Gastrocnemius medialis (tissue), 4 donors: ENCODE data around the gene TNS4. TPM values are rescaled to one million over a fixed set of nuclear protein-coding genes. Genes with fewer than 3 reads are reported as not detected.
A peak's percentile ranks its signal among the peaks of the same experiment; 100 is the strongest.

Experiments used
- ATAC-seq, 2 donors: fragments of 150-250 bp; one replicate each; pipeline ENCODE4 v1.9.1; 2016
- DNase-seq, 2 donors: peaks; one replicate each; pipeline ENCODE4 v3.0.0-alpha.2; 2019
- H3K27ac ChIP-seq, 4 donors: fragments of 200-600 bp; sonication (generic); 1 replicate in 1 of 4; 2 replicates in 3 of 4; pipeline ENCODE4 v1.5.1; 2016 to 2018; ENCODE audit warnings: mild to moderate bottlenecking in 2 of 4, moderate library complexity in 1 of 4
- H3K27me3 ChIP-seq, 3 donors: fragments of 200-600 bp; sonication (generic) in 2 of 3; 1 replicate in 1 of 3; 2 replicates in 2 of 3; pipeline versions ENCODE4 v1.5.1 to v1.6.0; 2016 to 2019; ENCODE audit warnings: mild to moderate bottlenecking in 1 of 3, moderate library complexity in 1 of 3
- H3K36me3 ChIP-seq, 2 donors: fragments of 200-600 bp; sonication (generic) in 1 of 2; one replicate each; pipeline ENCODE4 v1.5.1; 2017 to 2018
- H3K4me1 ChIP-seq, 2 donors: fragments of 200-600 bp; sonication (generic) in 1 of 2; one replicate each; pipeline ENCODE4 v1.5.1; 2016 to 2017; ENCODE audit warnings: mild to moderate bottlenecking in 2 of 2
- H3K4me3 ChIP-seq, 4 donors: fragments of 200-600 bp; sonication (generic) in 3 of 4; 1 replicate in 1 of 4; 2 replicates in 3 of 4; pipeline ENCODE4 v1.5.1; 2016 to 2019; ENCODE audit warnings: mild to moderate bottlenecking in 2 of 4
- H3K9me3 ChIP-seq, 3 donors: fragments of 200-600 bp; sonication (generic) in 2 of 3; 1 replicate in 1 of 3; 2 replicates in 2 of 3; pipeline ENCODE4 v1.5.1; 2016 to 2019
- POLR2A ChIP-seq, 2 donors: fragments of 450-650 bp; IDR thresholded peaks; one replicate each; pipeline ENCODE4 v1.6.1; 2017; ENCODE audit warnings: antibody characterized with exemption in 2 of 2, mild to moderate bottlenecking in 2 of 2, moderate library complexity in 2 of 2
- in situ Hi-C, 4 donors: fragments of 200-750 bp; cut with MboI; loops; one replicate each; pipeline versions ENCODE4 v1.15.0 to v1.8.0; 2017; ENCODE audit warnings: low sequenced_read_pairs in 4 of 4
- intact Hi-C: fragments of 100-400 bp; cut with DNase I; formaldehyde crosslinking; loops from one replicate; pipeline ENCODE4 v1.15.1; 2023; ENCODE audit warnings: low total_unique reads
- total RNA-seq, 4 donors: library from RNA; depleted of rRNA; stranded (reverse); fragments of >200 nt; gene quantifications; one replicate each; pipeline versions ENCODE4 v1.1.0 to v1.2.3, GENCODE V29; 2016
- TF ChIP-seq, protein P1 (sequence below), 5 experiments: fragments of 450-650 bp in 3 of 5; fragments of 200-600 bp in 2 of 5; sonication (generic) in 2 of 5; IDR thresholded peaks in 4 of 5; conservative IDR thresholded peaks in 1 of 5; 1 replicate in 4 of 5; 2 replicates in 1 of 5; pipeline ENCODE4 v1.5.1; 2016 to 2019; ENCODE audit warnings: antibody characterized with exemption in 5 of 5, mild to moderate bottlenecking in 3 of 5, moderate library complexity in 3 of 5

TNS4 gene
- total RNA-seq, 4 donors from 2014 or later, result 0.18 TPM; not detected in 3

DNA sequence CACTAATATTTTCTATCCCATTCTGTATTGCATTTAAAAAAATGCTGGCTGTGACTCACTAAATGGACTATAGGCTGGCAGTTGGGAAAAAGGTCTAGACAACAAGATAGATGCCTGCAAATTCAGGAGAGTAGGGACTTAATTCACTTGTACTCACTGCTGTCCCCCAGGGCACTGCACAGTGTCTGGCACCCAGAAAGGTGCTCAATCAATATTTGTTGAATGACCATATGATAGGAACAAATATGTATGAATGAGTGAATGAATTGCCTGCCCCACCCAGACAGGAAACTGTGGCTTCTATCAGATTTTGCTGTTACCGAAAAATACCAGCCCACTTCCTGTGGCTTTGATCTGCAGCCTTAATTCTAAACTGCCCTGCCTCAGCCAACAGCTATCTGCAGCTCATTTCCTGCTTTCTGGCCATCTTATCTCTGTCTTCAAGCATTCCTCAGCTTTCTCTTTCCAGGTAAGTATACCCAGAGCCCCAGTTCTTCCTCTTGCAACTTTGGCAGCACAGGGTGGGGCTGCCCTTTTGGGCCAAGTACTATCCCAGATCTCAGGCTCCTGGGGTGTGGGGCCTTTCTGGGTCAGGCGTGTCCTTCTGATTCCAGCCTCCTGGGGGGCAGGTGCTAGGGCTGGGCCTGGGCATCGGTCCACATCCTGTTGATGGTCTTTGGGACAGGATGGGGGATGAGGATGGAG lies 15.3 kb upstream of the TNS4 start:
- Histone ChIP-seq H3K4me1 (peaks cover 7% of the 10 kb centered on the region in 2 donors), H3K36me3 (no peaks in the 10 kb centered on the region), H3K27ac (no peak overlapping the region), H3K9me3 (no peaks in the 10 kb centered on the region), H3K4me3 (no peak overlapping the region), H3K27me3 (no peaks in the 10 kb centered on the region)
- intact Hi-C loops, result no loop called here
- in situ Hi-C loops, result no loop called here
- DNase-seq, result peak in 1 of 2 donors; percentile 7
- TF ChIP-seq, protein P1, sequence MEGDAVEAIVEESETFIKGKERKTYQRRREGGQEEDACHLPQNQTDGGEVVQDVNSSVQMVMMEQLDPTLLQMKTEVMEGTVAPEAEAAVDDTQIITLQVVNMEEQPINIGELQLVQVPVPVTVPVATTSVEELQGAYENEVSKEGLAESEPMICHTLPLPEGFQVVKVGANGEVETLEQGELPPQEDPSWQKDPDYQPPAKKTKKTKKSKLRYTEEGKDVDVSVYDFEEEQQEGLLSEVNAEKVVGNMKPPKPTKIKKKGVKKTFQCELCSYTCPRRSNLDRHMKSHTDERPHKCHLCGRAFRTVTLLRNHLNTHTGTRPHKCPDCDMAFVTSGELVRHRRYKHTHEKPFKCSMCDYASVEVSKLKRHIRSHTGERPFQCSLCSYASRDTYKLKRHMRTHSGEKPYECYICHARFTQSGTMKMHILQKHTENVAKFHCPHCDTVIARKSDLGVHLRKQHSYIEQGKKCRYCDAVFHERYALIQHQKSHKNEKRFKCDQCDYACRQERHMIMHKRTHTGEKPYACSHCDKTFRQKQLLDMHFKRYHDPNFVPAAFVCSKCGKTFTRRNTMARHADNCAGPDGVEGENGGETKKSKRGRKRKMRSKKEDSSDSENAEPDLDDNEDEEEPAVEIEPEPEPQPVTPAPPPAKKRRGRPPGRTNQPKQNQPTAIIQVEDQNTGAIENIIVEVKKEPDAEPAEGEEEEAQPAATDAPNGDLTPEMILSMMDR (IDR thresholded peaks at IDR 0.05 in 4 of 5, conservative IDR thresholded peaks at IDR 0.05 in 1 of 5), result no peak
- no peak for ATAC-seq

DNA sequence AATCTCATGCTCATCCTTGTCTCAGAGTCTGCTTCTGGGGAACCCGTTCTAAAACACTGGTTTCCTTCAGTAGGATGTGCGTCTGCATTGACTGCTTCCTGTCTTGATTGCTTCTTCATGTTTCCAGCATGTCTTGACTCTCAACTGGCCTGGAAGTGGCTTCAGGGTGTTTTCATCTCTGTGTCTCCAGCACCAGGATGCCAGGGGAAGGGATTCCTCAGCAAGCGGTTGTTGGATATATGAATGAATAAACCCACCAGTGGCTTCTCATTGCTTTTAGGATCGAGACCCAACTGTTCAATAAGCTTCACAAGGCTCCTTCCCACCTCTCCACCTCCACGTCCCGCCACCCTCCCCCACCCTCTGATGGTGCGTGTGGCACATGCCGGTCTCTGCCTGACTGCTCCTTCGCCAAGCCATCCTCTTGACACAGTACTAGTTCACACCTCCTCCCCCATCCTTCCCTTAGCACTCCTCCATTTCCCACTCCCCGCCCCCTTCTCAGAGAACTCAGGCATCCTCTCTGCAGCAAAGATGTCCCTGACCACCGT lies 14.1 kb upstream of the TNS4 start:
- H3K27ac ChIP-seq, result no peak overlapping the region
- TF ChIP-seq POLR2A (IDR thresholded peaks at IDR 0.05), result no peak
- TF ChIP-seq, protein P1 (IDR thresholded peaks at IDR 0.05 in 4 of 5, conservative IDR thresholded peaks at IDR 0.05 in 1 of 5), result no peak
- H3K36me3 ChIP-seq, result no peaks in the 10 kb centered on the region
- peak in 1 of 2 donors; percentile 10 for DNase-seq
- no peaks in the 10 kb centered on the region for H3K27me3 ChIP-seq
- no peak for ATAC-seq
- no peak overlapping the region for H3K4me3 ChIP-seq
- in situ Hi-C loops, result no loop called here
- H3K9me3 ChIP-seq, result no peaks in the 10 kb centered on the region
- peaks cover 18 to 19% of the 10 kb centered on the region in 2 donors for H3K4me1 ChIP-seq
- intact Hi-C loops, result no loop called here

DNA sequence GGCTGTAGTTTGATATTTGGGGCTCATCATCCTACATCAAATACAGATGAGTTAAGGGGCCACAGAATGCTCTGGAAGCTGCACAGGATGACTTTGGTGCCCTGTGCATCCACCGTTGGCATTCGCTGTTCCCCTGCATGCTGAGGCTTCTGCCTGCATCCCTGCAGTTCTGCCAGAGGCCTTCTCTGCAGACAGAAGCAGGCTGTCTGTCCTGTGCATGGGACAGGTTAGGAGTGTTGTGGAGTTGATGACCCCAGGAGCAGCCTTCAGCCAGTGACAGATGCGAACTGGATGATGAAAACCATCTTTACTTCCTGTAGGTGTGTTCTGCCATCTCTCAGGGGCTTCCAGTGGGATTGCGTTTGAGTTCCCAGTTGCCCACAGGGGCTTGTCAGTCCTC lies 13.6 kb upstream of the TNS4 start:
- no peaks in the 10 kb centered on the region for H3K36me3 ChIP-seq
- in situ Hi-C loops, result no loop called here
- no peak for TF ChIP-seq POLR2A (IDR thresholded peaks at IDR 0.05)
- no peak overlapping the region for H3K4me3 ChIP-seq
- no peaks in the 10 kb centered on the region for H3K27me3 ChIP-seq
- DNase-seq (no peak), ATAC-seq (no peak)
- H3K27ac ChIP-seq, result no peak overlapping the region
- H3K9me3 ChIP-seq, result no peaks in the 10 kb centered on the region
- peaks cover 22 to 23% of the 10 kb centered on the region in 2 donors for H3K4me1 ChIP-seq
- intact Hi-C loops, result no loop called here

DNA sequence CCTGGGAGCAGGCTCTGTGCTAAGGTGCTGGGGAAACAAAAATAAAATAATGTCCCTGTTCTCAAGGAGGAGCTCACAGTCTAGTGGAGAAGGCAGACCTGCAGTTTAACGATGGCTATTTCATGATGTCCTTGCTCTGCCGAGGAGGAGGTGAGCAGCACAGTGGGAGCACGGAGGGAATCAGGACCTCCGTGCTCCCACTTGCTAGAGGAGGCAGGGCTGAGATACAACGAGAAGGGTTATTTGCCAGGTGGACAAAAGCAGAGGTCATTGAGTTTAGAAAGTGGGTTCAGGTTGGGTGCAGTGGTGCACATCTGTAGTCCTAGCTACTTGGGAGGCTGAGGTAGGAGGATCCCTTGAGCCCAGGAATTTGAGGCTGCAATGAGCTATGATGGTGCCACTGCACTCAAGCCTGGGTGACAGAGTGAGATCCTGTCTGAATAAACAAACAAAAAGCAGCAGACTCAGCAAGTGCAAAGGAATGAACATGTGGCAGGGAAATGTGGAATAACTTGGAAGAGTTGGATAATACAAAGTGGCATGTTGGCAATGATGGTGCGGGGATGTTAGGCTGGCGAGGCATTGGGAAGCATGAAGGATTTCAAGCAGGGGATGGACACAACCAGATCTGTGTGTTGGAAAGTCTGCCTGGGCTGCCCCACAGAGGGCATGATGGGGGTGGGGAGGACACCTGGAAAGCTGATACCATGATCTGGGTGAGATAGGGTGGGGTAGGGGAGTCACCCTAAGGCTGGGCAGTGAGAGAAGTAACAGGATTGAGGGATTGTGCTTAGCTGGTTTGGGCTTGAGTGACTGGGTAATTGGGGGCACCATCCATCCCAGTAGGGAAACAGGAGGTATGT lies 12.8 kb upstream of the TNS4 start:
- in situ Hi-C loops, result no loop called here
- ATAC-seq, result no peak
- no peaks in the 10 kb centered on the region for H3K27me3 ChIP-seq
- no peak for DNase-seq
- H3K4me3 ChIP-seq, result no peak overlapping the region
- peaks cover 27% of the 10 kb centered on the region in 2 donors for H3K4me1 ChIP-seq
- H3K9me3 ChIP-seq, result no peaks in the 10 kb centered on the region
- no peaks in the 10 kb centered on the region for H3K36me3 ChIP-seq
- H3K27ac ChIP-seq, result no peak overlapping the region
- no peak for TF ChIP-seq POLR2A (IDR thresholded peaks at IDR 0.05)
- TF ChIP-seq, protein P1 (IDR thresholded peaks at IDR 0.05 in 4 of 5, conservative IDR thresholded peaks at IDR 0.05 in 1 of 5), result no peak
- intact Hi-C loops, result loop anchor here (5.0 kb wide), 1 partner anchor 162 kb away; no protein-coding TSS in a partner anchor
